Natural killer cell (primary cell): Measurements from ENCODE around the gene DENND1B. TPM values are rescaled to one million over a fixed set of nuclear protein-coding genes. Genes with fewer than 3 reads are reported as not detected.
"Not testable (repeated sequence)": the region's sequence is repeated elsewhere in the genome, so short reads cannot be mapped to it uniquely, and the experiment has no call there.

Experiments used
- ATAC-seq, 3 donors: fragments of 150-1000 bp in 2 of 3; fragments of 200-7000 bp in 1 of 3; cut with Tn5 transposase; 1 replicate in 1 of 3; 2 replicates in 2 of 3; pipeline ENCODE4 v1.10.0; 2021; ENCODE audit warnings: mild to moderate bottlenecking in 2 of 3, moderate library complexity in 2 of 3
- DNase-seq, 2 donors: peaks; one replicate each; pipeline versions ENCODE4 v3.0.0 to v3.0.0-alpha.2; 2013 to 2021; ENCODE audit warnings: mixed read lengths in 1 of 2
- H3K27ac ChIP-seq: one replicate; pipeline ENCODE4 v1.5.1; 2013; ENCODE audit warnings: mild to moderate bottlenecking, low read length
- H3K27me3 ChIP-seq: one replicate; pipeline ENCODE4 v1.6.1; 2013; ENCODE audit warnings: low read length; ENCODE audit not compliant: control insufficient read depth, insufficient read depth
- H3K36me3 ChIP-seq: one replicate; pipeline ENCODE4 v1.6.1; 2013; ENCODE audit warnings: low read length; ENCODE audit not compliant: control insufficient read depth, insufficient read depth
- H3K4me1 ChIP-seq: one replicate; pipeline ENCODE4 v1.6.1; 2013; ENCODE audit warnings: low read length; ENCODE audit not compliant: control insufficient read depth, insufficient read depth
- H3K4me3 ChIP-seq: one replicate; pipeline ENCODE4 v1.5.1; 2013; ENCODE audit warnings: low read length
- H3K9me3 ChIP-seq: one replicate; pipeline ENCODE4 v1.6.1; 2013; ENCODE audit warnings: low read length; ENCODE audit not compliant: control insufficient read depth, insufficient read depth
- H3K27ac Mint-ChIP-seq, 2 donors: one replicate each; pipeline ENCODE4 v1.8.0; 2022; ENCODE audit warnings: mild to moderate bottlenecking in 2 of 2, mixed read lengths in 2 of 2, moderate library complexity in 1 of 2
- H3K27me3 Mint-ChIP-seq, 2 donors: one replicate each; pipeline ENCODE4 v1.8.0; 2022; ENCODE audit warnings: low read depth in 2 of 2, mixed read lengths in 2 of 2
- H3K36me3 Mint-ChIP-seq: one replicate; pipeline ENCODE4 v1.8.0; 2022; ENCODE audit warnings: mixed read lengths
- H3K4me1 Mint-ChIP-seq, 2 donors: one replicate each; pipeline ENCODE4 v1.8.0; 2022; ENCODE audit warnings: mixed read lengths in 2 of 2
- H3K4me3 Mint-ChIP-seq: one replicate; pipeline ENCODE4 v1.8.0; 2022; ENCODE audit warnings: mild to moderate bottlenecking, moderate library complexity, mixed read lengths
- H3K9me3 Mint-ChIP-seq, 2 donors: one replicate each; pipeline ENCODE4 v1.8.0; 2022; ENCODE audit warnings: mixed read lengths in 2 of 2
- CTCF ChIP-seq: fragments of 200-600 bp; IDR thresholded peaks from one replicate; pipeline ENCODE4 v1.8.0; 2022; ENCODE audit warnings: antibody characterized with exemption
- whole genome bisulfite sequencing: methylation state at CpG from one replicate; pipeline ENCODE4 v1.1.7; 2013; ENCODE audit warnings: missing lambda C conversion rate; ENCODE audit not compliant: insufficient coverage; 5-methylcytosine and 5-hydroxymethylcytosine counted together
- intact Hi-C: fragments of 100-400 bp; cut with micrococcal nuclease; formaldehyde crosslinking; loops from one replicate; pipeline ENCODE4 v1.14.2; 2022
- total RNA-seq, 4 donors: library from RNA; stranded (reverse); fragments of 120-200 nt in 1 of 4; gene quantifications; one replicate each; pipeline versions ENCODE4 v1.2.3 to v1.2.4, GENCODE V29; 2013 to 2022

DENND1B gene
- total RNA-seq, 3 donors from 2014 or later (not counting 1 experiment from before 2014, with no cell fraction given) = 35.4 to 62.5 (median 37.5) TPM

DNA sequence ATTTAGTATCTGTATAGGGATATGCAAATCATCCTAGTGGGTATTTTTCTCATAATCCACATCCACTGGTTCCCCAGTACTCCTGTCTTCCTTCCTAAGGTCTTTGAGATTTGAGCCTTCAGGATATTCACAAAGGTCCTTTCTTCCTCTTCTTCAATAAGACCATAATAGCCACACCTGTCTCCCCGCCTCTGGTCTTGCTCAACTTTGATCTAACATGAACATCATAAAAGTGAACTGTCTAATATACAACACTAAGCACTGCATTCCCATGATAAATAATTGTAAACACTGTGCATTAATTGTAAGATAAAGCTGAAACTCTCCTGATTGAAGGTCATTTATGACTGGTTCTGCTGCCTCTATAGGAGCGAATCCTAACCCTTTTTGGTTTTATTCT lies 184.6 kb downstream of the DENND1B start:
- Mint-ChIP-seq H3K36me3 (no peaks in the 10 kb centered on the region), H3K9me3 (no peaks in the 10 kb centered on the region), H3K27ac (no peak overlapping the region), H3K27me3 (no peaks in the 10 kb centered on the region), H3K4me3 (no peak overlapping the region), H3K4me1 (no peaks in the 10 kb centered on the region)
- H3K9me3 ChIP-seq = no peaks in the 10 kb centered on the region
- H3K4me1 ChIP-seq = no peaks in the 10 kb centered on the region
- H3K27ac ChIP-seq = no peak overlapping the region
- no peak for TF ChIP-seq CTCF
- ATAC-seq (no peak), DNase-seq (no peak)
- WGBS = 96% methylated on average over 2 of the region's 2 CpGs
- intact Hi-C loops = no loop called here
- H3K27me3 ChIP-seq = no peaks in the 10 kb centered on the region
- H3K36me3 ChIP-seq = peaks cover 12% of the 10 kb centered on the region
- no peak overlapping the region for H3K4me3 ChIP-seq

- Histone ChIP-seq H3K4me3 (no peak overlapping the region), H3K27me3 (no peaks in the 10 kb centered on the region), H3K27ac (no peak overlapping the region), H3K9me3 (no peaks in the 10 kb centered on the region), H3K36me3 (peaks cover 11% of the 10 kb centered on the region), H3K4me1 (no peaks in the 10 kb centered on the region)
- WGBS = 88% methylated on average over 1 of the region's 1 CpG
- no peak for TF ChIP-seq CTCF
- Mint-ChIP-seq H3K27ac (no peak overlapping the region), H3K4me3 (no peak overlapping the region), H3K9me3 (no peaks in the 10 kb centered on the region), H3K4me1 (no peaks in the 10 kb centered on the region), H3K36me3 (peaks cover 8% of the 10 kb centered on the region), H3K27me3 (no peaks in the 10 kb centered on the region)
- DNase-seq (no peak), ATAC-seq (no peak)
- intact Hi-C loops = no loop called here
Measured at GRCh38 chr1:197585809-197586208, 189.5 kb downstream of the DENND1B start.

DNA sequence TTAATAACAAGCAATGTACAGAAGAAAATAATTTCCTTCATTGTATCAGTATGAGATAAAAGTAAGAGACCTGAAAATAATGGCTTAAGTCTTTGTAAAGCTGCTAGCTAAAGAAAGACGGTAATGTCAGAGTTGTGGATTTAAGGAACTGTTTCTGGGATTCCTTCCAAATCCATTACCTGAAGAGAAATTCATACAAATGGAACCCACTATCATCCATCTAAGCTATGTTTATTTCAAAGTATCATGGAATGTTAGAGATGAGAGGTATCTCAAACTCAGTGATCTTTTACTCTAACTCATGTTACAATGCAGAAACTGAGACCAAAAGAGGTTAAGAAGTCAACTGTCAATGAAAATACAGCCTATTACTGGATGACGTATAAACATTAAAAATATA lies 197.7 kb downstream of the DENND1B start:
- H3K27me3 ChIP-seq = no peaks in the 10 kb centered on the region

GRCh38 chr1:197575531-197575930 lies 199.7 kb downstream of the DENND1B start:
- H3K4me1 ChIP-seq, ATAC-seq, H3K27ac Mint-ChIP-seq, H3K27me3 Mint-ChIP-seq, H3K36me3 Mint-ChIP-seq, H3K27ac ChIP-seq, DNase-seq, H3K9me3 ChIP-seq, H3K9me3 Mint-ChIP-seq, H3K36me3 ChIP-seq, intact Hi-C loops, H3K4me3 Mint-ChIP-seq, H3K4me3 ChIP-seq, H3K4me1 Mint-ChIP-seq, H3K27me3 ChIP-seq: not testable (repeated sequence)
- 95% methylated on average over 3 of the region's 4 CpGs for WGBS

More for the DNA sequence above, 197.7 kb downstream of the DENND1B start:
- Histone ChIP-seq H3K27ac (no peak overlapping the region), H3K9me3 (no peaks in the 10 kb centered on the region), H3K4me1 (no peaks in the 10 kb centered on the region), H3K4me3 (no peak overlapping the region), H3K36me3 (peaks cover 13% of the 10 kb centered on the region)
- ATAC-seq (no peak), DNase-seq (no peak)
- no peaks in the 10 kb centered on the region for H3K9me3 Mint-ChIP-seq
- H3K27me3 Mint-ChIP-seq = no peaks in the 10 kb centered on the region
- H3K27ac Mint-ChIP-seq = no peak overlapping the region
- no peak overlapping the region for H3K4me3 Mint-ChIP-seq
- TF ChIP-seq CTCF = no peak
- no peaks in the 10 kb centered on the region for H3K4me1 Mint-ChIP-seq
- no CpG with 5 or more reads among the region's 2 CpGs for WGBS
- H3K36me3 Mint-ChIP-seq = peaks cover 8% of the 10 kb centered on the region
- intact Hi-C loops = no loop called here
